ENCODE data around the gene NUBP2. TPM values are rescaled to one million over a fixed set of nuclear protein-coding genes. Genes with fewer than 3 reads are reported as not detected.

NUBP2 gene
- total and polyA plus RNA-seq, 2 donors (not counting 3 experiments of a cell fraction or from before 2014, with no cell fraction given) = 55.0 to 69.6 TPM

- BruUV-seq (replicated peaks) = no TSS peak
- no peaks in the 10 kb centered on the region for H3K9me1 ChIP-seq (replicated peaks; ENCODE audit: control insufficient read depth, extremely low read depth, insufficient read depth, low read length)
- peaks cover 0 to 26% of the 10 kb centered on the region in 2 experiments for H3K36me3 ChIP-seq (ENCODE audit: control insufficient read depth in 2 of 2, extremely low read depth in 1 of 2, insufficient read depth in 2 of 2, low read length in 2 of 2)
- no peak overlapping the region for H3K4me2 ChIP-seq (ENCODE audit: insufficient read depth, low read length)
- no peak overlapping the region for H3K4me3 ChIP-seq (replicated peaks in 1 of 3; ENCODE audit: insufficient read depth in 1 of 3, low read depth in 1 of 3, low read length in 3 of 3)
- dilution Hi-C loops (cut with MboI; ENCODE audit: extremely low pct_ligation_motif_present, low sequenced_read_pairs) = no loop called here
- TF ChIP-seq POLR2A (IDR thresholded peaks at IDR 0.05; ENCODE audit: low read depth, low read length) (no peak), GATA2 (IDR thresholded peaks at IDR 0.05; ENCODE audit: insufficient read depth, insufficient read length, low read depth, low read length) (no peak), POLR2AphosphoS5 (IDR thresholded peaks at IDR 0.05; ENCODE audit: insufficient read depth, low read depth, low read length) (no peak), MAX (IDR thresholded peaks at IDR 0.05; ENCODE audit: insufficient read depth, insufficient read length) (no peak), MYC (IDR thresholded peaks at IDR 0.05; ENCODE audit: low read depth, low read length) (no peak), FOS (IDR thresholded peaks at IDR 0.05; ENCODE audit: borderline replicate concordance, insufficient read depth, low read length) (no peak), JUN (IDR thresholded peaks at IDR 0.05; ENCODE audit: borderline replicate concordance, insufficient read depth, insufficient read length, low read depth) (no peak), CTCF (IDR thresholded peaks at IDR 0.05; ENCODE audit: extremely low read depth in 1 of 2, insufficient read depth in 1 of 2, low read depth in 1 of 2, low read length in 2 of 2) (no peak), EZH2 (IDR thresholded peaks at IDR 0.05; ENCODE audit: borderline replicate concordance, low read depth, low read length, severe bottlenecking) (no peak)
- no peak for DNase-seq (ENCODE audit: low read depth, low spot score)
- H3K4me1 ChIP-seq (ENCODE audit: control insufficient read depth, extremely low read depth, insufficient read depth, low read length) = no peaks in the 10 kb centered on the region
- ChIA-PET CTCF (interaction anchor here (2.1 kb wide), 1 partner anchor 11 kb away, joined by 12 read pairs; no protein-coding TSS in a partner anchor), POLR2A (no interaction called here)
- FAIRE-seq = no peak
- no peaks in the 10 kb centered on the region for H4K20me1 ChIP-seq (replicated peaks; ENCODE audit: control insufficient read depth, extremely low read depth, insufficient read depth, low read length)
- H3K9ac ChIP-seq (replicated peaks; ENCODE audit: extremely low read depth, insufficient read depth, low read length) = no peak overlapping the region
- no peaks in the 10 kb centered on the region for H3K27me3 ChIP-seq (ENCODE audit: control insufficient read depth in 2 of 2, insufficient read depth in 2 of 2, low read length in 2 of 2)
- intact Hi-C loops (cut with micrococcal nuclease) = no loop called here
- no peak overlapping the region for H3K27ac ChIP-seq (ENCODE audit: insufficient read depth, low read depth, low read length)
- H3K79me2 ChIP-seq (ENCODE audit: control insufficient read depth, insufficient read depth, low read length) = no peaks in the 10 kb centered on the region
- no peaks in the 10 kb centered on the region for H3K9me3 ChIP-seq (replicated peaks; ENCODE audit: control insufficient read depth, insufficient read depth, low read length)
- no peak overlapping the region for H2AFZ ChIP-seq (ENCODE audit: low read depth, low read length)
Measured at GRCh38 chr16:1734123-1734522, 48.6 kb upstream of the NUBP2 start.
